HepG2 (cell line): ENCODE data around the gene RIPK3. TPM values are rescaled to one million over a fixed set of nuclear protein-coding genes. Genes with fewer than 3 reads are reported as not detected.

Experiments
- ATAC-seq: fragments of 200-7000 bp; cut with Tn5 transposase; 3 replicates; pipeline ENCODE4 v1.9.1; 2020; ENCODE audit warnings: mild to moderate bottlenecking, moderate library complexity
- BruUV-seq: library from RNA; stranded (reverse); fragments of 400-500 nt; replicated peaks from 2 replicates; lab custom pipeline; 2021; lab: Mats Ljungman, UMichigan
- CTCF ChIA-PET: fragments of 300-600 bp; formaldehyde crosslinking; extraction: SDS; loops from one replicate; lab custom pipeline; 2021; ENCODE audit warnings: low total read pairs, inconsistent platforms, low intra/inter-chr PET ratio; lab: Yijun Ruan, JAX
- POLR2A ChIA-PET: fragments of 350-600 bp; sonication (Branson Sonifier 250); formaldehyde crosslinking; loops from one replicate; lab custom pipeline; 2020; ENCODE audit warnings: antibody characterized with exemption, inconsistent platforms; lab: Yijun Ruan, JAX
- DNase-seq: peaks from one replicate; pipeline ENCODE4 v3.0.0-alpha.2; 2015; ENCODE audit warnings: low spot score
- FAIRE-seq: peaks from 3 replicates; lab custom pipeline; 2011; peaks lifted over from hg19 to GRCh38; lab: Jason Lieb, UNC
- H2AFZ ChIP-seq: one replicate; pipeline ENCODE4 v1.6.1; 2011; ENCODE audit warnings: low read length, inconsistent platforms
- H3K27ac ChIP-seq: fragments of 300-600 bp; 3 replicates; pipeline ENCODE4 v1.8.0; 2011; ENCODE audit warnings: mixed run types, mild to moderate bottlenecking, mixed read lengths, low read length, inconsistent platforms; ENCODE audit not compliant: insufficient read depth; ENCODE audit errors: extremely low read length
- H3K27me3 ChIP-seq, 2 experiments: fragments of 200-600 bp in 1 of 2; 2 replicates in 1 of 2; 3 replicates in 1 of 2; pipeline versions ENCODE4 v1.6.0 to v1.8.0; 2011; ENCODE audit warnings: low read length in 2 of 2, mild to moderate bottlenecking in 2 of 2, moderate library complexity in 2 of 2, inconsistent platforms in 1 of 2; ENCODE audit not compliant: insufficient read depth in 2 of 2, control insufficient read depth in 1 of 2
- H3K36me3 ChIP-seq, 2 experiments: fragments of 200-600 bp in 1 of 2; replicated peaks in 1 of 2; 2 replicates in 1 of 2; 3 replicates in 1 of 2; pipeline versions ENCODE4 v1.5.1 to v1.8.0; 2011; ENCODE audit warnings: low read length in 2 of 2, inconsistent platforms in 1 of 2; ENCODE audit not compliant: insufficient read depth in 2 of 2, control insufficient read depth in 1 of 2
- H3K4me1 ChIP-seq: 2 replicates; pipeline ENCODE4 v1.5.1; 2012; ENCODE audit warnings: low read length, inconsistent platforms; ENCODE audit not compliant: insufficient read depth
- H3K4me2 ChIP-seq: 2 replicates; pipeline ENCODE4 v1.6.0; 2011; ENCODE audit warnings: low read depth, low read length, inconsistent platforms
- H3K4me3 ChIP-seq, 3 experiments: fragments of 200-600 bp in 1 of 3; sonication (generic), shearing (Covaris generic) in 1 of 3; replicated peaks in 1 of 3; 2 replicates each; pipeline ENCODE4 v1.5.1; 2011 to 2016; ENCODE audit warnings: low read length in 3 of 3, inconsistent platforms in 2 of 3, low read depth in 2 of 3, mild to moderate bottlenecking in 2 of 3, control low read depth in 1 of 3, mixed read lengths in 1 of 3; ENCODE audit not compliant: insufficient read depth in 1 of 3
- H3K79me2 ChIP-seq: one replicate; pipeline ENCODE4 v1.6.1; 2011; ENCODE audit warnings: low read length, inconsistent platforms; ENCODE audit not compliant: insufficient read depth
- H3K9ac ChIP-seq: 2 replicates; pipeline ENCODE4 v1.6.0; 2011; ENCODE audit warnings: mild to moderate bottlenecking, low read depth, low read length, inconsistent platforms; ENCODE audit not compliant: insufficient read depth
- H3K9me3 ChIP-seq: 2 replicates; pipeline ENCODE4 v1.5.1; 2012; ENCODE audit warnings: mild to moderate bottlenecking, low read length
- H4K20me1 ChIP-seq: 2 replicates; pipeline ENCODE4 v1.6.0; 2011; ENCODE audit warnings: inconsistent platforms, mild to moderate bottlenecking, low read length, moderate library complexity; ENCODE audit not compliant: insufficient read depth
- ARNTL ChIP-seq: sonication (generic); formaldehyde crosslinking; IDR thresholded peaks from 2 replicates; pipeline ENCODE4 v1.4.0; 2020; ENCODE audit warnings: mild to moderate bottlenecking, missing genetic modification reagents
- CCAR2 ChIP-seq: fragments of 200-400 bp; formaldehyde crosslinking; optimal IDR thresholded peaks from 2 replicates; pipeline ENCODE3; 2018; ENCODE audit warnings: low read depth, mild to moderate bottlenecking, low read length, moderate library complexity
- E2F5 ChIP-seq: sonication (generic); formaldehyde crosslinking; conservative IDR thresholded peaks from 2 replicates; pipeline ENCODE4 v1.4.0; 2020; ENCODE audit warnings: missing genetic modification reagents
- EP300 ChIP-seq, 3 experiments: sonication (generic) in 1 of 3; formaldehyde crosslinking in 1 of 3; IDR thresholded peaks; 2 replicates each; pipeline versions ENCODE4 v1.5.1 to v1.6.1; 2011 to 2020; ENCODE audit warnings: low read depth in 2 of 3, low read length in 2 of 3, borderline replicate concordance in 1 of 3, improper control_type of control experiment in 1 of 3, mild to moderate bottlenecking in 1 of 3, missing genetic modification reagents in 1 of 3, moderate library complexity in 1 of 3
- ETV5 ChIP-seq: IDR thresholded peaks from 2 replicates; pipeline ENCODE4 v1.6.1; 2018; ENCODE audit warnings: missing biosample characterization, missing genetic modification reagents, inconsistent platforms, borderline replicate concordance
- HIVEP1 ChIP-seq: sonication (generic); formaldehyde crosslinking; IDR thresholded peaks from 2 replicates; pipeline ENCODE4 v1.4.0; 2020; ENCODE audit warnings: mild to moderate bottlenecking, missing genetic modification reagents
- HNRNPUL1 ChIP-seq: fragments of 200-400 bp; formaldehyde crosslinking; IDR thresholded peaks from 2 replicates; pipeline ENCODE4 v1.6.1; 2017; ENCODE audit warnings: low read depth, mild to moderate bottlenecking, low read length, moderate library complexity
- HOXA3 ChIP-seq: sonication (generic); formaldehyde crosslinking; IDR thresholded peaks from 2 replicates; pipeline ENCODE4 v1.5.0; 2020; ENCODE audit warnings: missing genetic modification reagents
- MED8 ChIP-seq: sonication (generic); formaldehyde crosslinking; IDR thresholded peaks from 2 replicates; pipeline ENCODE4 v1.8.1; 2023; ENCODE audit warnings: mild to moderate bottlenecking, missing genetic modification reagents; ENCODE audit not compliant: insufficient replicate concordance
- NFATC3 ChIP-seq: sonication (generic); formaldehyde crosslinking; IDR thresholded peaks from 2 replicates; pipeline ENCODE4 v1.5.1; 2020; ENCODE audit warnings: mild to moderate bottlenecking, missing genetic modification reagents
- ONECUT2 ChIP-seq: sonication (generic); formaldehyde crosslinking; IDR thresholded peaks from 2 replicates; pipeline ENCODE4 v1.4.0; 2020; ENCODE audit warnings: missing genetic modification reagents
- POLR2AphosphoS5 ChIP-seq: IDR thresholded peaks from 2 replicates; pipeline ENCODE4 v1.6.1; 2012; ENCODE audit warnings: low read depth, low read length
- PRMT3 ChIP-seq: sonication (generic); formaldehyde crosslinking; IDR thresholded peaks from 2 replicates; pipeline ENCODE4 v1.8.1; 2022; ENCODE audit warnings: low read depth, mild to moderate bottlenecking, moderate library complexity, missing genetic modification reagents, borderline replicate concordance
- SMAD9 ChIP-seq: sonication (generic); formaldehyde crosslinking; IDR thresholded peaks from 2 replicates; pipeline ENCODE4 v1.5.1; 2020; ENCODE audit warnings: mild to moderate bottlenecking, missing genetic modification reagents
- SMC3 ChIP-seq: IDR thresholded peaks from 2 replicates; pipeline ENCODE4 v1.6.1; 2011; ENCODE audit warnings: low read length, improper control_type of control experiment
- TEAD3 ChIP-seq: optimal IDR thresholded peaks from 2 replicates; pipeline ENCODE3; 2016; ENCODE audit warnings: borderline replicate concordance
- THAP8 ChIP-seq: sonication (generic); formaldehyde crosslinking; IDR thresholded peaks from 2 replicates; pipeline ENCODE4 v1.5.1; 2020; ENCODE audit warnings: missing genetic modification reagents, mild to moderate bottlenecking, borderline replicate concordance
- ZFP90 ChIP-seq: sonication (generic); formaldehyde crosslinking; IDR thresholded peaks from 2 replicates; pipeline ENCODE4 v1.8.0; 2022; ENCODE audit warnings: missing genetic modification reagents, mild to moderate bottlenecking, inconsistent platforms, borderline replicate concordance
- ZIK1 ChIP-seq: sonication (generic); formaldehyde crosslinking; IDR thresholded peaks from 2 replicates; pipeline ENCODE4 v1.5.0; 2020; ENCODE audit warnings: mild to moderate bottlenecking, low read depth, missing genetic modification reagents, borderline replicate concordance
- ZNF136 ChIP-seq: sonication (generic); formaldehyde crosslinking; IDR thresholded peaks from 2 replicates; pipeline ENCODE4 v1.8.1; 2022; ENCODE audit warnings: low read depth, mild to moderate bottlenecking, moderate library complexity, missing genetic modification reagents
- ZNF232 ChIP-seq: sonication (generic); formaldehyde crosslinking; IDR thresholded peaks from 2 replicates; pipeline ENCODE4 v1.4.0; 2020; ENCODE audit warnings: missing genetic modification reagents, borderline replicate concordance
- ZNF747 ChIP-seq: sonication (generic); formaldehyde crosslinking; IDR thresholded peaks from 2 replicates; pipeline ENCODE4 v1.8.1; 2023; ENCODE audit warnings: missing genetic modification reagents, mild to moderate bottlenecking, borderline replicate concordance
- WGBS: methylation state at CpG from one replicate; pipeline ENCODE4 v1.1.6; 2017; ENCODE audit warnings: low lambda C conversion rate; 5-methylcytosine and 5-hydroxymethylcytosine counted together
- in situ Hi-C: cut with HindIII; loops from 2 replicates; pipeline ENCODE4 v1.10.0; 2017; ENCODE audit warnings: low pct_unique_long_range_greater_than_20kb; ENCODE audit not compliant: extremely low pct_ligation_motif_present
- intact Hi-C: fragments of 100-400 bp; cut with micrococcal nuclease; formaldehyde crosslinking; loops from one replicate; pipeline ENCODE4 v1.10.0; 2022; ENCODE audit not compliant: unreplicated experiment
- polyA plus RNA-seq, 8 experiments: library from polyadenylated mRNA; depleted of rRNA in 3 of 8; stranded (reverse) in 7 of 8; unstranded in 1 of 8; fragments of >200 nt; fragmentation: Illumina TruSeq in 4 of 8; extraction: Trizol in 4 of 8; gene quantifications; 2 replicates each; pipeline versions ENCODE4 v1.2.1 to v1.2.3, GENCODE V29; 2011 to 2016; ENCODE audit warnings: low read depth in 4 of 8, missing spikeins in 1 of 8, mixed read lengths in 1 of 8; ENCODE audit not compliant: insufficient read depth in 1 of 8
- total RNA-seq, 5 experiments: library from RNA; depleted of rRNA; stranded (reverse); fragments of >200 nt; fragmentation: Illumina TruSeq; extraction: Trizol; gene quantifications; 2 replicates each; pipeline ENCODE4 v1.2.3, GENCODE V29; 2016; ENCODE audit warnings: low read depth in 1 of 5

The RIPK3 gene
- total and polyA plus RNA-seq, 2 of the 13 experiments (the other 11 are each of a cell fraction or from before 2014, with no cell fraction given): not detected

GRCh38 chr14:24313913-24314312 is 25.9 kb downstream of the RIPK3 start (continued):
- 0 out of 2 replicates have a peak, but pooled peaks have one; percentile 10 for TF ChIP-seq ETV5 (CRISPR knock-in tag)
- no peak for TF ChIP-seq THAP8 (CRISPR knock-in tag)
- peak; percentile 27 for TF ChIP-seq TEAD3 (CRISPR knock-in tag)

- Histone ChIP-seq H3K36me3 (0 out of 5 replicates have a peak, but pooled peaks cover 0 to 1% of the 10 kb centered on the region in 2 experiments), H3K27ac (no peak overlapping the region), H3K79me2 (no peaks in the 10 kb centered on the region), H3K4me3 (no peak overlapping the region), H3K4me2 (no peak overlapping the region), H3K9me3 (no peaks in the 10 kb centered on the region), H4K20me1 (no peaks in the 10 kb centered on the region), H3K27me3 (peaks cover 0 to 13% of the 10 kb centered on the region in 2 experiments; a peak in 2 of 5 replicates), H3K4me1 (peaks cover 60% of the 10 kb centered on the region), H2AFZ (no peak overlapping the region), H3K9ac (no peak overlapping the region)
- in situ Hi-C loops: no loop called here
- intact Hi-C loops: no loop called here
- FAIRE-seq (no peak), ATAC-seq (no peak), DNase-seq (no peak)
- 87% methylated on average over 9 of the region's 9 CpGs for WGBS
- CTCF ChIA-PET: interaction anchor here (0.6 kb wide), 1 partner anchor 19 kb away, joined by 3 read pairs; no protein-coding TSS in a partner anchor
- POLR2A ChIA-PET: interaction anchor here (1.4 to 24.7 kb wide), 4 partner anchors 14 to 72 kb away, joined by 3 to 850 read pairs (median 112); partner anchors contain the start of genes DHRS1, GMPR2, NEDD8 and NOP9
- BruUV-seq: no TSS peak
- no peak for TF ChIP-seq ZIK1 (CRISPR knock-in tag)
- no peak for TF ChIP-seq HNRNPUL1
- no peak for TF ChIP-seq E2F5 (CRISPR knock-in tag)
- TF ChIP-seq ZNF747: no peak
- no peak for TF ChIP-seq ZNF232 (CRISPR knock-in tag)
- TF ChIP-seq ZFP90 (CRISPR knock-in tag): no peak
- TF ChIP-seq NFATC3 (CRISPR knock-in tag): no peak
- no peak for TF ChIP-seq ONECUT2 (CRISPR knock-in tag)
- TF ChIP-seq HIVEP1 (CRISPR knock-in tag): peak; percentile 68; the same call in 1 of the 2 replicates
- no peak for TF ChIP-seq EP300 (IDR thresholded peaks at IDR 0.05; ENCODE audit: low read depth in 2 of 2, low read length in 2 of 2)
- TF ChIP-seq EP300 (CRISPR knock-in tag; IDR thresholded peaks at IDR 0.05; ENCODE audit: borderline replicate concordance): no peak
- TF ChIP-seq SMC3: no peak
- no peak for TF ChIP-seq PRMT3 (CRISPR knock-in tag)
- 0 out of 2 replicates have a peak, but pooled peaks have one; percentile 4 for TF ChIP-seq HOXA3 (CRISPR knock-in tag)
- TF ChIP-seq MED8 (CRISPR knock-in tag): no peak
- TF ChIP-seq SMAD9: no peak
- no peak for TF ChIP-seq ZNF136
- TF ChIP-seq CCAR2: no peak
- TF ChIP-seq POLR2AphosphoS5: peak; percentile 57
- no peak for TF ChIP-seq ARNTL (CRISPR knock-in tag)
Measured at GRCh38 chr14:24312736-24313507, 26.9 kb downstream of the RIPK3 start.
